Left lung (tissue), 10 donors: ENCODE results near the gene SEMA6A. TPM values are rescaled to one million over a fixed set of nuclear protein-coding genes. Genes with fewer than 3 reads are reported as not detected.

Experiments
- ATAC-seq: fragments of 200-7000 bp; cut with Tn5 transposase; one replicate; pipeline ENCODE4 v1.9.1; 2020; ENCODE audit warnings: moderate library complexity
- DNase-seq, 4 donors: peaks; one replicate each; pipeline ENCODE4 v3.0.0-alpha.2; 2013 to 2020
- H3K27ac ChIP-seq, 2 donors: fragments of 200-600 bp; sonication (generic) in 1 of 2; one replicate each; pipeline versions ENCODE4 v1.5.0 to v1.8.0; 2020 to 2021
- H3K27me3 ChIP-seq, 2 donors: fragments of 200-600 bp; sonication (generic) in 1 of 2; one replicate each; pipeline versions ENCODE4 v1.5.0 to v1.8.0; 2020 to 2021
- H3K36me3 ChIP-seq, 2 donors: fragments of 200-600 bp; sonication (generic) in 1 of 2; one replicate each; pipeline versions ENCODE4 v1.5.0 to v1.8.0; 2020 to 2021
- H3K4me1 ChIP-seq, 2 donors: fragments of 200-600 bp; one replicate each; pipeline ENCODE4 v1.8.0; 2021
- H3K4me3 ChIP-seq, 2 donors: fragments of 200-600 bp; sonication (generic) in 1 of 2; one replicate each; pipeline versions ENCODE4 v1.5.0 to v1.8.0; 2020 to 2021; ENCODE audit warnings: mild to moderate bottlenecking in 1 of 2
- H3K9me3 ChIP-seq, 2 donors: fragments of 200-600 bp; sonication (generic) in 1 of 2; one replicate each; pipeline versions ENCODE4 v1.5.0 to v1.8.0; 2020 to 2021
- CTCF ChIP-seq, 2 donors: fragments of 200-600 bp; sonication (generic) in 1 of 2; IDR thresholded peaks; one replicate each; pipeline versions ENCODE4 v1.5.0 to v1.8.0; 2021; ENCODE audit warnings: antibody characterized with exemption in 2 of 2
- intact Hi-C, 2 donors: fragments of 100-400 bp; cut with DNase I; formaldehyde crosslinking; loops; one replicate each; pipeline versions ENCODE4 v1.11.2 to v1.14.2; 2022
- polyA plus RNA-seq, 6 donors: library from polyadenylated mRNA; unstranded; fragments of 120-200 nt; gene quantifications; one replicate each; pipeline ENCODE4 v1.2.1, GENCODE V29; 2013; ENCODE audit not compliant: insufficient read length in 6 of 6
- total RNA-seq, 2 donors: library from RNA; stranded (reverse); fragmentation: NEBNext Ultra II Directional; extraction: Animal tissue kit (Norgen Biotek cat#: 25700); gene quantifications; one replicate each; pipeline ENCODE4 v1.2.1, GENCODE V29; 2021
- donor health status: DM: no; HTN: yes; CAD: no.
- donor health status: DM: no; HTN: no; CAD: no.

Gene SEMA6A
- total and polyA plus RNA-seq, 8 donors = 15.3 to 45.8 (median 39.6) TPM

DNA sequence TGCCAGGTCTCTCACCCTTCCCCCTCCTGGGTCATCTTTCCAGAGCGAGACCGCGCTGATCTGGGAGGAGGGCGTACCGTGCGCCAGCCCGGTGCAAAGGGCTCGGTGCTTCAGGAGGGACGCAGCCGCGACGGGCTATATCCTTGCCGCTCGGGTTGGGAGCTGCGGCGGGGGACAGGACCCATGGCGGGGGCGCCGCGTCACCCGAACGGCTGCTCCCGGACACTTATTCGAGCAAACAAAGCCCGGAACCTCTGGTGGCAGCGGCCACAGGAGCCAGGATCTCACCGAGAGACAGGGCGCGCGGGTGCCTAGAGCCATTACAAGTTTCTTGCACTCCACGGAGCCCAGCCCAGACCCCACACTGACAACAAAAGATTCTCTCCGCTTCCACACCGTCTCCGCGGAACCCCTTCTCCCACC is 1.3 kb downstream of the SEMA6A start:
- no peak for TF ChIP-seq CTCF (IDR thresholded peaks at IDR 0.05)
- no peaks in the 10 kb centered on the region for H3K36me3 ChIP-seq
- peaks cover 41 to 92% of the 10 kb centered on the region in 2 donors for H3K27me3 ChIP-seq
- ATAC-seq (no peak), DNase-seq (peak in 2 of 4 donors; percentile 36 to 80)
- H3K4me3 ChIP-seq = peak overlapping the region; percentile 45 to 51
- peaks cover 13 to 41% of the 10 kb centered on the region in 2 donors for H3K4me1 ChIP-seq
- H3K27ac ChIP-seq = peak overlapping the region; percentile 53 to 78
- intact Hi-C loops = no loop called here
- H3K9me3 ChIP-seq = no peaks in the 10 kb centered on the region

DNA sequence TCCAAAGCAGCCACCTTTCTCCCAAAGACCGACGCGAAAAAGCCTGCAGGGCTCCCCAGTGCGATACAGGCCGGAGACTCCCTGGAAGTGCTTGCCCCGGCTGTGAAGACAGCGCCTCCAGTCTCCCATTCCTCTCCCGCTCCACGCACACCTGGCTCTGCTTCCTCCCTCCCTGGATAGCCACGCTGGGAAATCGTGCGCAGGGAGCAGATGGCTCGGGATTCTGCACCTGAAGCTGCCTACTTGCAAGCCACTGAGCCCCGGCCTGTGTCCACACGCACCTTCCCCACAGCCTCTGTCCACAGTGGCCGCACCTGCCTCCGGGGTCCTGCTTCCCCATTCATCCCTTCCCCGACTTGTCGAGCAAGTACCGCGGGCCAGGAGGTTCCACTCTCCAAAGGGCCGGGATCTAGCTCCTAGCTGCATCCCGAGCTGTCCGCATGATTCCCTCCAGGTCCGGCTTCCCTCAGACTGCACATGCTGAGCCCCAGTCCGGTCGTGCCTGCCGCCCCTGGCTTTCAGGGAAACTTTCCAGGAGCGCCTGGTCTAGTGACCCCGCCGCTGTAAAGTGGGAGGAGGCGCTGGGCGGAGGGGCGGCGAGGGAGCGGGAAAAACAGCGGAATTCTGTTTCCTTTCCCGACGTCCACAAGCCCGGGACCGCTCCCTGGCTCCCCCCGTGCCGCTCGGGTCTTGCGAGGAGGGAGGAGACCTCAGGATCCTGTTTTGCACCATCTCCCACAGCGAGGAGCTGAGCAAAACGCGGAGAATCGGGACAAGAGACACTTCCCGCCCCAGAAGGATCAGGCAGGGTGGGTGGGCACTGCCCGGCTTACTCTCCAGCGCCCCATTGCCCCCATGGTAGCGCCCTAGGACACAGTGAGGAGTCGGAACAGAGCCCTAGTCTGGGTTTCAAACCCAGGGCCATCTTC is 2.0 kb downstream of the SEMA6A start:
- peaks cover 41 to 85% of the 10 kb centered on the region in 2 donors for H3K27me3 ChIP-seq
- peaks cover 13 to 41% of the 10 kb centered on the region in 2 donors for H3K4me1 ChIP-seq
- ATAC-seq (no peak), DNase-seq (peak in 3 of 4 donors; percentile 41 to 80 (median 46))
- no peak for TF ChIP-seq CTCF (IDR thresholded peaks at IDR 0.05)
- H3K36me3 ChIP-seq = no peaks in the 10 kb centered on the region
- peak overlapping the region; percentile 45 to 51 for H3K4me3 ChIP-seq
- no peaks in the 10 kb centered on the region for H3K9me3 ChIP-seq
- intact Hi-C loops = no loop called here
- H3K27ac ChIP-seq = peak overlapping the region; percentile 53 to 78

DNA sequence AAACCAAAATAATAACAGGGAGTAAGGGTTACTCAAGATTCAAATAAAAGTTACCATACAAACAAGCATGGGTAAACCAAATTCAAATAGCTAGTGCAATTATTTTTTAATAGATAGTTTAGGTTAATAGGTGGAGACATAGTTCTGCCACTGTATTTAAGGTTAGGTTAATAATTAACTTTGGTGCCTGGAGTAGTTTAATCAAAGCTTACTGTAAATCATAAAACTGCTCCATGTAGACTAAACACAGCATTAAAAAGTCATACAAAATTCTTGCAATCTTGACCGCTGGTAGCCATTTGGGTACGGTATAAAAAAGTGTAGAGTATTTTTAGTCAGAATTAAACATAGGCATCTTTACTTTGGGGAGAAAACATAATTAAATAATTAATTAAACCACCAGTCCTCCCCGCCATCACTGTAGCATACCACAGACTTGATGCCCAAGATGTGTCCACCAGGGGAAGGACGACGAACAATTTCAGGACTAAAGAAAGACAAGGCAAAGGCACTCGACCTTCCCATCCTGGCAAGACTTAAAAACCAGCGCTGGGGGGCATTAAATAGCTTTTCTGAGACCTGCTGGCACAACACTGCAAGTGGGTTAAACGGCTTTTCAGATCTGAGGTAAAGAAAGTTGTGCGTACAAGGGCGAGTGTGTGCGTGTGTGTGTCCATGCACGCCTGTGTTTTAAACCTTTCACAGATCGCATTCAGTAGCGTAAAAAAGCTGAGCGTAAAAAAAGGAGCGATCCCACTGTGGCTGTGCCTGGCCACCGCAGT is 2.9 kb downstream of the SEMA6A start:
- peaks cover 37 to 76% of the 10 kb centered on the region in 2 donors for H3K27me3 ChIP-seq
- ATAC-seq (no peak), DNase-seq (no peak)
- no peaks in the 10 kb centered on the region for H3K36me3 ChIP-seq
- TF ChIP-seq CTCF (IDR thresholded peaks at IDR 0.05) = no peak
- intact Hi-C loops = no loop called here
- H3K4me3 ChIP-seq = peak overlapping the region in 1 of 2 donors; percentile 51
- H3K4me1 ChIP-seq = peaks cover 13 to 41% of the 10 kb centered on the region in 2 donors
- no peak overlapping the region for H3K27ac ChIP-seq
- H3K9me3 ChIP-seq = no peaks in the 10 kb centered on the region

DNA sequence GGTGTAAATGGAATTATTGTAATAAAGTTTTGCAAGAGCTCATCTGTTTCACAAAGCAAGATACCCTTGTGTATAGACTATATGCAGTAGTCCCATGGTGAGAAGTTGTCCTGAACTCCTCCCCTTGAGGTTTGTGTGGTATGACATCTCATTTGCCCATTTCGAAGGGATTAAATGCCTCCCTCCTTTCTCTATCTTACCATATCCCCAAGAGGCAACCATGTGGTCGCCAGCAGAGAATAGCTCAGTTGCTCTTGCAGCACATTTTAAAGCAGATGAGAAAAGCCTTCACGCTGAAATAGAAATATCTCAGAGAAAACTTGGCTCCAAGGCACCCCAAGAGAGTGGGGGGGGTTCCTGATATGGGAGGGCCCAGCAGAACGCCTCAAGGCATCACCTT is 4.6 kb downstream of the SEMA6A start:
- H3K4me3 ChIP-seq = no peak overlapping the region
- H3K27me3 ChIP-seq = peaks cover 32 to 59% of the 10 kb centered on the region in 2 donors
- H3K27ac ChIP-seq = no peak overlapping the region
- DNase-seq = no peak
- no peaks in the 10 kb centered on the region for H3K36me3 ChIP-seq
- H3K9me3 ChIP-seq = no peaks in the 10 kb centered on the region
- peaks cover 13 to 26% of the 10 kb centered on the region in 2 donors for H3K4me1 ChIP-seq
- ATAC-seq = no peak
- intact Hi-C loops = no loop called here
- TF ChIP-seq CTCF (IDR thresholded peaks at IDR 0.05) = no peak

DNA sequence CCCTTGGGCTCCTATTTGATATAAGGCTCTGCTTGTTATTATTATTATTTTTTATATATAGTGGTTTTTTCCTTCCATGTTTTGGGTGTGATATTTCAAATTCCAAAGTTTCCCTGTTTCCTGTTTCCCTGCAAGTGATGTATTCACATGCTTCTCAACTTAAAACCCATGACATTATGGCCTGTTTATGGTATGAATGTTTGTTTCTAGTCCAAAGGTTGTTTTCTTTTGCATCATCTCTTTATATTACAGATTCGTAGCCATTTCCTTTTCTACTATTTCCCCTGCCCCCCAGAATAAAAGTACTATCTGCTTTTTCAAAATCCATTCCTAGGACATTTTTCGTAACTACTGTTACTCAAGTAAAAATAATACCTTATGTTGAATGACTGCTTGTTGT is 7.5 kb downstream of the SEMA6A start:
- DNase-seq (no peak), ATAC-seq (no peak)
- H3K4me1 ChIP-seq = peaks cover 2 to 3% of the 10 kb centered on the region in 2 donors
- TF ChIP-seq CTCF (IDR thresholded peaks at IDR 0.05) = no peak
- H3K9me3 ChIP-seq = no peaks in the 10 kb centered on the region
- intact Hi-C loops = no loop called here
- H3K4me3 ChIP-seq = no peak overlapping the region
- H3K27me3 ChIP-seq = peaks cover 12 to 30% of the 10 kb centered on the region in 2 donors
- H3K27ac ChIP-seq = no peak overlapping the region
- no peaks in the 10 kb centered on the region for H3K36me3 ChIP-seq
